Skeletal muscle satellite cell (primary cell): ENCODE measurements around the gene RAB36.

Source experiments
- H3K27me3 ChIP-seq: 2 replicates; pipeline ENCODE4 v1.7.0; 2013; ENCODE audit warnings: low read length; ENCODE audit not compliant: control insufficient read depth, insufficient read depth
- H3K36me3 ChIP-seq: 2 replicates; pipeline ENCODE4 v1.7.0; 2013; ENCODE audit warnings: mild to moderate bottlenecking, control low read depth, low read length; ENCODE audit not compliant: insufficient read depth
- H3K4me1 ChIP-seq: 2 replicates; pipeline ENCODE4 v1.7.0; 2013; ENCODE audit warnings: low read length; ENCODE audit not compliant: control insufficient read depth, insufficient read depth
- H3K4me2 ChIP-seq: 2 replicates; pipeline ENCODE4 v1.7.0; 2013; ENCODE audit warnings: mild to moderate bottlenecking, low read length
- H3K4me3 ChIP-seq: 2 replicates; pipeline ENCODE4 v1.7.0; 2013; ENCODE audit warnings: low read length
- H3K9ac ChIP-seq: 2 replicates; pipeline ENCODE4 v1.7.0; 2013; ENCODE audit warnings: mild to moderate bottlenecking, low read depth, low read length, moderate library complexity
- H3K9me3 ChIP-seq: replicated peaks from 2 replicates; pipeline ENCODE4 v1.7.0; 2013; ENCODE audit warnings: mild to moderate bottlenecking, control low read depth, low read length

Gene RAB36

DNA sequence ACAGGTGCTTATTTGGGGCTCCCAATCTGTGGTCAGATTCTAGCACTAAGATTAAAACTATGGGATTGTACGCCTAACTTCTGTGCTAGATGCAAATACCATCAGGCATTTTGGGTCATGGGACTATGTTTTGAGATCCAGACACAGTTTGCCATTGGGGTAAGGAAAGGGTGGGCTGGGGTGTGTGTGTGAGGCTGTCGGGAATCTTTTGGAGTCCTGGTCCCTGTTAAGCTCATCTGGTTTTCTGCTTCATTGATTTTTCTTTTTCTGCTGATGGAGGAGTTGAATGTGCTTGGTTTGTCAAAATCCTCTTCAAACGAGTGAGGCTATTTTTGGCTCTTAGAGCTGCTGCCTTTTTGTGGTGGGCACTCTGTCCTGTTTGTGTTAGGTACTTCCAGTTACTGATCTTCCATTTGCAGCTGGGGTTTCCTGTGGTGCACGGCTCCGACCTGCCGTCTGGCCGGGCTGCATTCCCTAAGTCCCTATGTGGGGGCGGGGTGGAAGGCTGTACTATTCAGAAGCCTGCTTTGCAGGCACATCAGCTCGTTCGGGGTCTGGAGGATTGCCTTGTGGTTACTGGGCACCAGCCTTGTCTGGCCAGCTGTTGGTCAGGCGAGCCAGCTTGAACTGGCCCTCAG is 37.9 kb downstream of the RAB36 start:
- Histone ChIP-seq H3K36me3 (peaks cover 7% of the 10 kb centered on the region), H3K4me1 (peaks cover 50% of the 10 kb centered on the region), H3K4me2 (peak overlapping the region; percentile 77), H3K9ac (no peak overlapping the region), H3K27me3 (no peaks in the 10 kb centered on the region), H3K9me3 (no peaks in the 10 kb centered on the region), H3K4me3 (peak overlapping the region; percentile 74)

DNA sequence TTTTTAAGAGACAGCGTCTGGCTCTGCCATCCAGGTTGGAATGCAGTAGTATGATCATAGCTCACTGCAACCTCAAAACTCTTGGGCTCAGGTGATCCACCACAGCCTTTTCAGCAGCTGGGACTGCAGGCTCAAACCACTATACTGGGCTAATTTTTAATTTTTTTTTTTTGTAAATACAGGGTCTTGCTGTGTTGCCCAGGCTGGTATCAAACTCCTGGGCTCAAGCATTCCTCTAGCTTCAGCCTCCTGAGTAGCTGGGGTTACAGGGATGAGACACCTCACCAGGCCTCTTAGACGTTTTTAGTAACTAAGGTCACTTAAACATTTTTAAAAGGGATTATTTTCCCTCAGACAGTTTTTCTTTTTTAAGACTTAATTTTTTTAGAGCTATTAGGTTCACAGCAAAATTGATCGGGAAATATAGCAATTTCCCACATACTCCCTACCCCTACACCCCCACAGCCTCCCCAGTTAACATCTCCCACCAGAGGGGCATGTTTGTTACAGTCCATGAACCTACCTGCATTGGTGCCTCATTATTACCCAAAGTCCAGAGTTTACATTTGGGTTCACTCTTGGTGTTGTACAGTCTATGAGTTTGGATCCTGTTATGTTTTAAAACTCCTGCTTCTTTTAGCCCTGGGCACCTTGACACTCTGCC is 39.0 kb downstream of the RAB36 start:
- no peaks in the 10 kb centered on the region for H3K9me3 ChIP-seq
- no peak overlapping the region for H3K4me3 ChIP-seq
- peak overlapping the region; percentile 77 for H3K4me2 ChIP-seq
- no peak overlapping the region for H3K9ac ChIP-seq
- no peaks in the 10 kb centered on the region for H3K27me3 ChIP-seq
- peaks cover 7% of the 10 kb centered on the region for H3K36me3 ChIP-seq
- H3K4me1 ChIP-seq = peaks cover 48% of the 10 kb centered on the region

DNA sequence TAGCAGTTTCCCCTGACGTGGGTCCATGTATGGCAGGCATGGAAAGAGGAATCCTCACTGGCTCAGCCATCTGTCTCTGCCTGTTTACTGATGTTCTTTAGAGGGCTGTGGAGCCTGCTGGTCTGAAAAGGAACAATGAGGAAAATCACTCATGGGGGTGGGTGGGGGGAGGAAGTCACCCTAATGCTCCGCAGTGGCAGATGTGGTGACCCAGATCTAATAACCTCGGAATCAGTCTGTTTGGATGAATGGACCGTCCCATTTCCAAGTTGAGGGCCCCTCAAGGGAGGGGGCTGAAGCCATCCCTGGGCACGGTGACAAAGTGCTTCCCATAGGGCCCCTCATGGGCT is 39.5 kb downstream of the RAB36 start:
- H3K36me3 ChIP-seq = peaks cover 7% of the 10 kb centered on the region
- H3K4me3 ChIP-seq = no peak overlapping the region
- no peak overlapping the region for H3K4me2 ChIP-seq
- H3K9ac ChIP-seq = no peak overlapping the region
- H3K9me3 ChIP-seq = no peaks in the 10 kb centered on the region
- peaks cover 43% of the 10 kb centered on the region for H3K4me1 ChIP-seq
- H3K27me3 ChIP-seq = no peaks in the 10 kb centered on the region

DNA sequence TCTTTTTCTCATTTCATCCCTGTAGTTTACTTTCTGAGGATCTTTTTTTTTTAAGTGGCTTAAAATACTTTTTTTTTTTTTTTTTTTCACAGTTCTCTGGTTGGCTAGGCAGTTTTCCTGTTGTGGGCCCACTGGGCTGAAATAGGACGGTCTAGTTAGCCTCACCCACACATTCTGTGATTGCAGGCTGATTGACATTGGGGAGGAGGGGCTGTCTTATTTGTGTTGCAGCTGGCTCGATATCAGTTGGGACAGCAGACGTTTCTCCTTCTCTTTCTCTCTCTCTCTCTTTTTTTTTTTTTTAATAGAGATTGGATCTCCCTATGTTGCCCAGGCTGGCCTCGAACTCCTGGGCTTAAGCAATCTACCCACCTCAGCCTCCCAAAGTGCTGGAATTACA is 41.9 kb downstream of the RAB36 start:
- Histone ChIP-seq H3K36me3 (peaks cover 3% of the 10 kb centered on the region), H3K4me1 (peaks cover 29% of the 10 kb centered on the region), H3K4me2 (no peak overlapping the region), H3K9ac (no peak overlapping the region), H3K4me3 (no peak overlapping the region), H3K9me3 (no peaks in the 10 kb centered on the region), H3K27me3 (no peaks in the 10 kb centered on the region)

DNA sequence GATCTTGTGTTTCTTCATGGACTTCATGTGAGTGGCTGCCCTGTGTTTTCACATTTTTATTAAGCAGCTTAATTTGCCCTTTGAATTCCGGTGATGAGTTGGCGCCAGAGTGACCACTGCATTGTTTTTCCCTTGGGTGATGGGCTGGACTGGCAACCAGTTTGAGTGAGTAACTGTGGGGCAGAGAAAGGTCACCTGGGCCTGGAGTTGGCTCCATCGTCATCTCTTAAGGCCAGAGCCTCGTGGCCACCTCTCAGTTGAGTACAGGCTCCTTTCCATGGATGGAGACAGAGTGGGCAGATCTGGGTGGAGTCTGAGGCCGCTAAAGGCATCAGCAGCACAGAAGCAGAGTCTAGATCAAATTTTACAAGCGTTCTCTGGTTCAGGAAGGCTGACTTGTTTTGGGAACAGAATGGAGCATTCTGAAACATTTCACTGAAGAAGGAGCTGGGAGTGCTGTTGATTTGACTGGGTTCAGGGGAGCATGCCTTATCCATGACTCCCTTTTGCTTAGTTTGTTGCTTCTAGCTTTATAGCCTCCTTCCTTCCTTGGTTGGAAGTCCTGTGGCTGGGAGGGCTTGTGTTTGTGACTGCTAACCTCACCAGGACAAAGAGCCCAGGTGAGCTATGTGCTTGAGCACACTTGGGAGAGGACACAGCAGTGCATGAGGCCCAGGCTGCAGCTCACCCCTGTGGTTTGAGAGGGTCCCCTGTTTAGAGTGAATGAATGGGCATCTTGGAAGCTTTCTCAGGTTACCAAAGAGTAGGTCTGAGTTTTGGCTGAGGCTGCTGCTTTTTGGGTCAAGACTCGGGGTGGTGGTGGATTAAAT is 42.8 kb downstream of the RAB36 start:
- Histone ChIP-seq H3K9me3 (no peaks in the 10 kb centered on the region), H3K4me2 (peak overlapping the region; percentile 13), H3K36me3 (peaks cover 3% of the 10 kb centered on the region), H3K9ac (no peak overlapping the region), H3K4me3 (no peak overlapping the region), H3K4me1 (peaks cover 20% of the 10 kb centered on the region), H3K27me3 (no peaks in the 10 kb centered on the region)

DNA sequence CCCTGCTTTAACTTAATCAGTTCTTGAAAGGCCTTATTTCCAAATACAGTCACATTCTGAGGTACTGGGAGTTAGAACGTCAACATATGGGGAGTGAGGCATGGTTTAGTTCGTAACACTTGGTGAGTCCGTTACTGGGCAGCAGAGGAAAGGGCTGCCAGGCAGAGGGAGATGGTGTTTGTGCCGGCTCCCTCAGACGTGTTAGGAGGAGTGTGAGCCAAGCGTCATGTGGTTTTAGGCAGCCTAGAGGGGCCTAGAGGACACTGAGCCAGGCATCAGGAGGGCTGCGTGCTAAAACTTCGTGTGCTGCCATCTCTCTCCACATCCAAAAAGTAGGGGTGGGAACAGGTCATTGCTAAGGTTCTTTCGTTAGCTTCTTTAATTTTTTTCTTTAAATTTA is 45.2 kb downstream of the RAB36 start:
- Histone ChIP-seq H3K4me2 (no peak overlapping the region), H3K9ac (no peak overlapping the region), H3K4me1 (peaks cover 18% of the 10 kb centered on the region), H3K4me3 (no peak overlapping the region), H3K9me3 (no peaks in the 10 kb centered on the region), H3K36me3 (no peaks in the 10 kb centered on the region), H3K27me3 (no peaks in the 10 kb centered on the region)

DNA sequence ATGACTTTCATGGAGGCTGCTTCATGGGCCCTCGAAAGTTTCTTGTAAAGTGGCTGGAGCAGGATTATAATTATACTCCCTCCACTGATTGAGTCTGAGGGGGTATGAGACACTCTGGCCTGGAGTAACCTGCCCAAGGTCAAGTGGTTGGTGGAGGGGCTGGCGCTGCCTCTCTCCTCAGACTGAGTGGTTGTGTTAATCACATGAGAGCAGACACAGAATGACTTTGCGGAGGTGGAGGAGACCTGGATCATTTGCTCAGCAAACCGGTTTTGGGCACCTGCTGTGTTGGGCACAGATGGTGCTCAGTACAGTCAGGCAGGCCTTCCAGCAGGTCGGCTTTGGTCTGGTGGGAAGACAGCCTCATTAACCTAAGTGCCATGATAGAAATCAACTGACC is 46.9 kb downstream of the RAB36 start:
- H3K9me3 ChIP-seq = no peaks in the 10 kb centered on the region
- H3K36me3 ChIP-seq = no peaks in the 10 kb centered on the region
- no peaks in the 10 kb centered on the region for H3K27me3 ChIP-seq
- no peak overlapping the region for H3K4me3 ChIP-seq
- H3K4me1 ChIP-seq = peaks cover 18% of the 10 kb centered on the region
- H3K9ac ChIP-seq = no peak overlapping the region
- no peak overlapping the region for H3K4me2 ChIP-seq

DNA sequence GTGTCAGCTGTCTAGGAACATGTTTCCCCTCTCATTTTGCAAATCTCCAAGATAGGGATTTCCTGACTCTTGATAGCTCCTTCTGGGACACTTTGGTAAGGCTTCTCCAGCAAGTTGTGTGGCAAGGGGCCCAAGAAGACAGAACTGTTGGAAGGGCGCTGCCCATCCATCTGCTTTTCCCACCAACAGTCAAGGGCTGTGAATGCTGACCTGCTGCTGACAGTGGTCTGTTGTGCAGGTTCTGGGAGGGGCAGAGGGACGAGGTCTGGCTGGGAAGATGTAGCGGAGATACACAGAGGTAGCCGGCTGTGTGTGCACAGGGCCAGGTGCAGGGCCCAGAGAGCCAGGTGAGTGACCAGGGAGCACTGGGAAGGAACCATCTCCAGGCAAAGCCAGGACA is 47.3 kb downstream of the RAB36 start:
- H3K36me3 ChIP-seq = no peaks in the 10 kb centered on the region
- no peaks in the 10 kb centered on the region for H3K9me3 ChIP-seq
- no peak overlapping the region for H3K4me2 ChIP-seq
- no peaks in the 10 kb centered on the region for H3K27me3 ChIP-seq
- no peak overlapping the region for H3K9ac ChIP-seq
- H3K4me1 ChIP-seq = peaks cover 17% of the 10 kb centered on the region
- no peak overlapping the region for H3K4me3 ChIP-seq

DNA sequence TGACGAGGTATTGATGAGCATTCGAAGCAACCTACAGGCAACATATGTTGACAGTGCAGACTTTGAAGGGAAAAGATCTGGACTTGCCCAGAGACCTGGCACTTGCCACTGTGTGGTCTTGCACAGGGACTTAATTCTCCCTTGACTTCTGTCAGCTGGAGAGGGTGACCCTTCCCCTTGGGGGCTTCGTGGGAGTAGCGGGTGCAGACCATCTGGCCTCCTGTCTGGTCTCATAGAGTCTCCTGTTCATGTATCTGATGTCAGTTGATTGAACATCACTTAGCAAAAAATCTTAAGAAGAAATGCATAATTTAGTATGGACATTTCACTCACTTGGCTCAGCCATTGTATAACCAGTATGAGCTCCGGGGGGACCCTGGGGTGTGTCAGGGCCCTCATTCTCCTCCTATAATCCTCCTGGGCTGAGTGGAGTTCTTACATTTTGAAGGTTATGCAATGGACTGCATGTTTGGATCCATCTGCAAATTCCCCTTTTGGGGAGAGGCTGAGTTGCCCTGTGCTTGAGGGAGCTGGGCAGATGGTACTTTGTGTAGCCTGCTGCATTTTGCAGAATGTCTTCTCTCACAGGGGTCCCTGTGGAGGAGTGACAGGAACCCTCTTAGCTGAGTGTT is 48.0 kb downstream of the RAB36 start:
- Histone ChIP-seq H3K4me1 (peaks cover 9% of the 10 kb centered on the region), H3K27me3 (no peaks in the 10 kb centered on the region), H3K9me3 (no peaks in the 10 kb centered on the region), H3K36me3 (no peaks in the 10 kb centered on the region), H3K4me2 (no peak overlapping the region), H3K9ac (no peak overlapping the region), H3K4me3 (no peak overlapping the region)

DNA sequence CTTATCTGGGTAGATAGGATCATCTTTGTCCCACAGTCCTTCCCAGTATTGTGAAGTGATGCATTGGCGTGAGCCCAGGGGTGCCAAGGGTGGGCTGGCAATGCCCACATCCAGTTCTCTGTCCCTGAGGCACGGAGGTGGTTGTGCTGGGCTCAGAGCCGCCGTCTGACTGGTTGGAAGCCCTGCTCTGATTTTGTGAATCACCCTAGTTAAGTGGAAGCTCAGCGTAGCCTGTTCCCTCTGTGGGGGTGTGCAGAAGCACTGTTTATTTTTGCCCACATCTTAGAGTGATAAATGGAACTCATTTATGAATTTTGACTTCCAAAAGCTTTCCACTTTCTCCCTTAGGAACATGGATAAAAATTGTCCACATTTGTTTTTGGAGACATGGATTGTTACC is 48.6 kb downstream of the RAB36 start:
- no peaks in the 10 kb centered on the region for H3K36me3 ChIP-seq
- H3K4me1 ChIP-seq = peaks cover 7% of the 10 kb centered on the region

DNA sequence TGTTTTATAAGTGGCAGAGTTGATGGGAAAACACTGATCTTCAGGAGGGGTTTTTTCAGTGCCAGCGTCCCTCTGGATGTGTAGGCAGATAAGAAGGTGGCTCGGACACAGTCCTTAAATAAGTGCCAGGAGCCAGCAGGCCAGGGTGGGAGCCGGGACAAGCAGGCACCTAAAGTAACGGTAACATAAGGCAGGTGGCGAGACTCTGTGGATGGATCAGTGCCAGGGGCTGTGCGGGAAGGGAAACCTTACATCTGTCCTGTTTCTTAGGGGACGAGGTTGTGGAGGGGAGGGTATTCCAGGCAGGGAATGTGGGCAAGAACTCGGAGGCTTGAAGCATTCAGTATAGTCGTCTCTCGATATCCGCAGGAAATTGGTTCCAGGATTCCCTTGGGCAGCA is 50.9 kb downstream of the RAB36 start:
- no peaks in the 10 kb centered on the region for H3K27me3 ChIP-seq
- no peak overlapping the region for H3K4me3 ChIP-seq
- H3K9ac ChIP-seq = no peak overlapping the region
- H3K4me2 ChIP-seq = no peak overlapping the region
- H3K4me1 ChIP-seq = peaks cover 13% of the 10 kb centered on the region
- H3K36me3 ChIP-seq = no peaks in the 10 kb centered on the region
- H3K9me3 ChIP-seq = no peaks in the 10 kb centered on the region

More for the DNA sequence above, 48.6 kb downstream of the RAB36 start:
- Histone ChIP-seq H3K9ac (no peak overlapping the region), H3K9me3 (no peaks in the 10 kb centered on the region), H3K27me3 (no peaks in the 10 kb centered on the region), H3K4me2 (no peak overlapping the region), H3K4me3 (no peak overlapping the region)
